Measurements from ENCODE around the gene MTERF4.

GRCh38 chr2:241066893-241067341, 35.2 kb downstream of the MTERF4 start:
- no peak for TF ChIP-seq CTCF (IDR thresholded peaks at IDR 0.05)
- TF ChIP-seq POLR2A (IDR thresholded peaks at IDR 0.05) = no peak

All from thyroid gland (tissue), 4 donors.